HG02798 (cell line): ENCODE results near the gene PIK3C2B.
A peak's percentile ranks its signal among the peaks of the same experiment; 100 is the strongest.
"Not testable (repeated sequence)": the region's sequence is repeated elsewhere in the genome, so short reads cannot be mapped to it uniquely, and the experiment has no call there.

ENCODE experiments used
- ATAC-seq: cut with Tn5 transposase; IDR thresholded peaks from one replicate; pipeline ENCODE4 v1.9.1; 2021; ENCODE audit warnings: mild to moderate bottlenecking; ENCODE audit not compliant: unreplicated experiment, poor library complexity

Gene PIK3C2B

GRCh38 chr1:204509186-204509635 is 14.6 kb upstream of the PIK3C2B start:
- no peak for ATAC-seq

- no peak for ATAC-seq
Observed at GRCh38 chr1:204507317-204508105, 12.9 kb upstream of the PIK3C2B start.

- ATAC-seq = peak; percentile 73
Observed at GRCh38 chr1:204506969-204507316, 12.3 kb upstream of the PIK3C2B start.

GRCh38 chr1:204506201-204506968 is 11.8 kb upstream of the PIK3C2B start:
- peak; percentile 82 for ATAC-seq

GRCh38 chr1:204505674-204506200 is 11.1 kb upstream of the PIK3C2B start:
- no peak for ATAC-seq

GRCh38 chr1:204503913-204504519 is 9.4 kb upstream of the PIK3C2B start:
- ATAC-seq = no peak

GRCh38 chr1:204503122-204503912 is 8.7 kb upstream of the PIK3C2B start:
- no peak for ATAC-seq

- ATAC-seq = no peak
Observed at GRCh38 chr1:204502241-204502640, 7.6 kb upstream of the PIK3C2B start.

GRCh38 chr1:204499511-204500468 is 5.2 kb upstream of the PIK3C2B start:
- ATAC-seq = no peak

GRCh38 chr1:204498981-204499380 is 4.4 kb upstream of the PIK3C2B start:
- no peak for ATAC-seq

GRCh38 chr1:204495777-204496176 is 1.2 kb upstream of the PIK3C2B start:
- no peak for ATAC-seq

GRCh38 chr1:204495078-204495753 is 611 bp upstream of the PIK3C2B start:
- ATAC-seq = peak; percentile 34

GRCh38 chr1:204493984-204494280 is 673 bp downstream of the PIK3C2B start:
- ATAC-seq = peak; percentile 27

GRCh38 chr1:204493145-204493983 is 1.2 kb downstream of the PIK3C2B start:
- no peak for ATAC-seq

GRCh38 chr1:204491655-204492054 is 3.0 kb downstream of the PIK3C2B start:
- no peak for ATAC-seq

- no peak for ATAC-seq
Observed at GRCh38 chr1:204487256-204487615, 7.4 kb downstream of the PIK3C2B start.

GRCh38 chr1:204486513-204487255 is 7.9 kb downstream of the PIK3C2B start:
- not testable (repeated sequence) for ATAC-seq
